ENCODE measurements around the gene LSM14B. TPM values are rescaled to one million over a fixed set of nuclear protein-coding genes. Genes with fewer than 3 reads are reported as not detected.

The LSM14B gene
- total RNA-seq, 2 donors from 2014 or later: 25.1 to 29.8 TPM

DNA sequence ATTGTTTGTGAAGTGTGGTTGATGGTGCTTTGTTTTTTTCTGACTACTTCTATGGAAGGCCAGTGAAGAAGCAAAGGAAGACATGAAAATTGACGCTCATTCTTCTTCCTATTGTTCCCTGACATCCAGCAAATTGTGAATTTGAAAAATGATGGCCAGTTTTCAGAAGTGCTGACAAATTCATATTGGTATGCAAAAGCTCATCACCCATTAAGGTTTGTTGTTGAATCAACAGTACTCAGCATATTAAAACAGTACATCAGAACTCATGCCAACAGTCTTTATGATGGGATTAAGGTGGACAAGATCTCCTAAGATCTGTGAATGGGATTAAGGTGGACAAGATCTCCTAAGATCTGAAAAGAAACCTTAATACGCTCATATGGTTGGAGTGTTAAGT lies 59.5 kb downstream of the LSM14B start:
- peaks cover 13% of the 10 kb centered on the region for H3K4me1 Mint-ChIP-seq
- peaks cover 5% of the 10 kb centered on the region for H3K36me3 Mint-ChIP-seq (ENCODE audit: low read depth)
- H3K9me3 Mint-ChIP-seq: no peaks in the 10 kb centered on the region
- ATAC-seq (replicated peaks): no peak
- no peaks in the 10 kb centered on the region for H3K27me3 Mint-ChIP-seq
- H3K4me3 Mint-ChIP-seq: peak overlapping the region; percentile 87
- H3K27ac Mint-ChIP-seq: peak overlapping the region; percentile 91

DNA sequence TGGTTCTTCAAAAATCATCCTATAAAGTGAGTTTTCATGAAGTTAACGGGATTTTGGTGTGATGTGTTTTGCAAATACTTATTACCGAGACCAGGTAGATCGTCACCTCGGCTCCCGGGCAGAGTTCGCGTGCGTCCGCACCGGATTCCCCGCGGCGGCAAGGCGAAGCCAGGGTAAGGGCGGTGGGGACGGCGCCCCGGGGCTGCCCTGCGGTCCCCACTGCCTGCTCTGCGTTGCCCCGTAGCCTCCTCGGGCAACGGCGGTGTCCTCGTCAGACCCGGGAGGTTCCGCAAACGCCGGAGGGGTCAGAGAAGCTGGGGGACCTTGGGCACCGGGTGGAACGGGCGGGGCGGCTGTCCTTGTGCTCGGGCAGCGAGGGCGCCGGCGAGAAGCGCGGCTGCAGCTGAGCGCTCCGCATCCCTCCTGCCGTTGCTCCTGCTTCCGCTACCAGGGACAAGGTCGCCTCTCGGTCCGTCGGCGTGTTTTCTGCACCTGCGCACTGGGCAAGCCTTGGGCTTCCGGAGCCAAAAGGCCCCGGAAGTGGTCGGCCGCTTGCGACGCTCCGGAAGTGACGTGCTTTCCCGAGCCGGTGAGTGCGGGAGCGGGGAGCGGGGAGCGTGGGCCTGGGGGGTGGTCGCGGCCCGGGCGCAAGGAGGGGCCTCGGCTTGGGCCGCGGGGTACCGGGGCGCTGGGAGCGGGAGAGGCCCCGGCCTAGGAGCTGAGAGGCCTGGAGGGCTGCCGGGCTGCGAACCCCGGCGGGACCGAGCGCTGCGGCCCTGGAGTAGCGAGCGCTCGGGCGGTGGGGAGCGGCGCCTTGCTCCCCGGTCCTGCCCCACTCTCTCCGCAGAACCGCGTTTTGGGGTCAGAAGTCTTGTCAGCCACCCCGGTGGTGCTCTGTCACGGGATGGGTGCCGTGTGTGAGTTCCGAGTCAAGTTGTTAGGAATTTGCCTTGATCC lies 60.5 kb downstream of the LSM14B start, which contains the start of gene MTG2:
MTG2 (plus strand) TSS at position 560 of the 957 bp plus-strand sequence. CDS start 10,393 bp downstream, outside the sequence.
- no peaks in the 10 kb centered on the region for H3K9me3 Mint-ChIP-seq
- H3K27ac Mint-ChIP-seq: peak within 1 kb of the TSS; percentile 91
- ATAC-seq (replicated peaks): peak; percentile 98
- H3K4me3 Mint-ChIP-seq: peak within 1 kb of the TSS; percentile 87
- H3K4me1 Mint-ChIP-seq: peaks cover 18% of the 10 kb centered on the region
- H3K36me3 Mint-ChIP-seq (ENCODE audit: low read depth): peaks cover 9% of the 10 kb centered on the region
- H3K27me3 Mint-ChIP-seq: no peaks in the 10 kb centered on the region

- Mint-ChIP-seq H3K36me3 (ENCODE audit: low read depth) (peaks cover 14% of the 10 kb centered on the region), H3K4me3 (peak overlapping the region; percentile 87), H3K9me3 (no peaks in the 10 kb centered on the region), H3K4me1 (peaks cover 20% of the 10 kb centered on the region), H3K27ac (peak overlapping the region; percentile 91), H3K27me3 (no peaks in the 10 kb centered on the region)
- ATAC-seq (replicated peaks): no peak
Measured at GRCh38 chr20:62183426-62184142, 61.3 kb downstream of the LSM14B start.

Other genes with a start within 250 kb of the LSM14B start
- 10 to 100 TPM; 13.4 to 14.5 TPM for gene TAF4, start 56.6 kb upstream of the LSM14B start, total RNA-seq
- 100 to 1,000 TPM; 161 to 334 TPM for gene PSMA7, start 20.9 kb downstream of the LSM14B start, total RNA-seq
- 10 to 100 TPM; 16.5 to 17.9 TPM for gene SS18L1, start 21.3 kb downstream of the LSM14B start, total RNA-seq
- 10 to 100 TPM; 19.7 to 40.2 TPM for gene MTG2, start 60.6 kb downstream of the LSM14B start, total RNA-seq
- gene HRH3, start 97.8 kb downstream of the LSM14B start, total RNA-seq: not detected
- gene OSBPL2, start 116.0 kb downstream of the LSM14B start, total RNA-seq: 10 to 100 TPM; 25.6 to 34.7 TPM
- 100 to 1,000 TPM in 1 of 2 donors, 10 to 100 TPM in 1; 67.3 to 132 TPM for gene ADRM1, start 180.5 kb downstream of the LSM14B start, total RNA-seq
- under 1 TPM; 0.29 to 0.39 TPM for gene LAMA5, start 244.8 kb downstream of the LSM14B start, total RNA-seq

All from activated T-helper 17 cell treated with anti-CD3 and anti-CD28 coated beads, Interleukin-2, amount 50 U/mL, for 72 hours (primary cell).